GM20000 (cell line): ENCODE data around the gene MPPED1.

Experiments used
- DNase-seq: peaks from one replicate; pipeline ENCODE4 v3.0.0; 2012; ENCODE audit warnings: low spot score
- CTCF ChIP-seq: IDR thresholded peaks from 2 replicates; pipeline ENCODE4 v1.5.1; 2012; ENCODE audit warnings: mild to moderate bottlenecking, control low read depth; ENCODE audit errors: extremely low read depth, missing control alignments

The MPPED1 gene

GRCh38 chr22:43393132-43393843, 18.5 kb upstream of the MPPED1 start:
- TF ChIP-seq CTCF = no peak
- DNase-seq = no peak

DNA sequence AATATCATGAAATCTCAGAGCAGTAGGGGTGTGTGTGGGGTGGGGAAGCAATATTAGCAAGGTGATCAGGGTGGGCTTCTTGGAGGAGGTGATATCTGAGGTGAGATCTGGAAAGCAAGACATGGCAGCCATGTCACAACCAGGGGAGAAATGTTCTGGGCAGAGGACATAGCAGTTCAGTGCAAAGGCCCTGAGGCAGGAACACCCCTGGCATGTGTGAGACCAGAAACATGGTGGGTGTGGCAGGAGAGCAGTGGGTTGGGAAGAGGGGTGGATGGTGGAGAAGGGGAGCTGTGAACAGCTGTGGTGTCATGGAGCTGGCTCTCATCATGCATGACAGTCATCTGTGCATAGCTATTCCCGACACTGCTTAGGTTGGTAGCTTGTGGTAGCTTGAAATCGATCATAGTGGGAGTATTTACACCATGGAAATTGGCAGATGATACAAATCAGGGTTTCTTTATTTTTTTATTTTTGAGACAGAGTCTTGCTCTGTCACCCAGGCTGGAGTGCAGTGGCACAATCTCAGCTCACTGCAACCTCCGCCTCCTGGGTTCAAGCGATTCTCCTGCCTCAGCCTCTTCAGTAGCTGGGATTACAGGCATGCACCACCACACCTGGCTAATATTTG, 17.9 kb upstream of the MPPED1 start:
- no peak for TF ChIP-seq CTCF
- no peak for DNase-seq

- DNase-seq = no peak
- no peak for TF ChIP-seq CTCF
Observed at GRCh38 chr22:43395086-43395695, 16.6 kb upstream of the MPPED1 start.

GRCh38 chr22:43396321-43396933, 15.4 kb upstream of the MPPED1 start:
- no peak for TF ChIP-seq CTCF
- no peak for DNase-seq

DNA sequence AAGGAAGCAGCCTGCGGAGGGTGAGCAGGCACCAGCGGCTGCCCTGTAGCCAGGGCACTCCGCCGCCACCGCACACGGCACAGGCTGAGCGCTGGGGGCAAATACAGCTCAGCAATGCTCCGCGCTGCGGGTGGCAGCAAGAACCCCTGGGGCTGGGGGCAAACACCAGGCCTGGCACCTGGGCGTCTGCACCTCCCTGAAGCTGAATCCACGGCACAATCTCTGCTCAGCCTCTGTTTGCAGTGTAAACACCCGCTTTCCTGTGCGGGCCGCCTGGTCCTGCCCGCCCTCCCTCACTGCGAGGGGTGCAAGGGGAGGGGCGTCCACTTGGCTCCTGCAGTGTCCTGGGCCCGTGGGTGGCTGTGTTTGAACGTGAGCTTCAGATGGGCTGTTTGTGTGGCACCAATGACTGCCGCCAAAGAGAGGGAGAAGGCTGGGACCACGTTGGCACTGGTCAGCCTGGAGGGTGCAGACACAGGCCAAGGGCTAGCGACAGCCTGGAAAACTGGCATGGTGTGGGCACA, 14.8 kb upstream of the MPPED1 start:
- no peak for DNase-seq
- TF ChIP-seq CTCF = no peak

- no peak for TF ChIP-seq CTCF
- no peak for DNase-seq
Observed at GRCh38 chr22:43397766-43398165, 14.0 kb upstream of the MPPED1 start.

DNA sequence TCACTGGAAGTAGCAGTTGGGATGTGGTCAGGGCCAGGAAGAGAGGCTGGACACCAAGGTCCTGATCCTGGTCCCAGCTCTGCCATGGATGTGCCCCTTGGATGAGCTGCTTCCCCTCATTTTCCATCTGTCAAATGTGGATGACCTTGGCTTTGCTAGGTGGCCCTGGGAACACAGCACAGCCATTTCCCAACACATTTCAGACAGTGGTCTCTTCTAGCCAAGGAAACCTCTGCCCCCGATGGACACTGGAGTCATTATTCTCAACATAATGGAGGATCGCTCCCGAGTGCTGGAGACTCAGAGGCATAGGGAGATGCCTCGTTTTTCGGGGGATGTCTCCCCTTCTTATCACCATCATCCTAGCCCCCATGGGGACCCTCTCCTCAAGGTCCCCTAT, 13.6 kb upstream of the MPPED1 start:
- no peak for TF ChIP-seq CTCF
- DNase-seq = no peak
